ENCODE results near the gene GID4.

The GID4 gene

GRCh38 chr17:18099516-18099915 is 60.3 kb downstream of the GID4 start:
- FAIRE-seq, result no peak
- no peak for DNase-seq (ENCODE audit: low spot score)

DNA sequence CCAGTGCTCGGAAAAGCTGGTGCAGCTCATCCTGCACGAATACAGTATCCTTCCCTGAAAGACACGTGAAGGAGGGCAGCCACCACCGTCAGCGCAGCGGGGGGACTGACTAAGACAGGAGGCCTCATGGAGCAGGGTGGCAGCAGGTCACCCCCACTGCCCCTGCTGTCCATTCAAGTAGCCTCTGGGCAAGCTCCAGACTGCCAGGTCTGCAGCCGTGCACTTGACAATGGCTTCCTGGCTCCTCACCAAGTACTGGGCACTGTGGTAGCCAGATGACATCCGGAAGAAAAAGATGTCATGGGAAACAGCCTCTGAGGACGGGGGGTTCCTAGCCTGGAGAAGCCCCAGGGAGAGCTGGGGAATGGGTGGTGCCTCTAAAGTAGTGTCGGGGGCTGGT is 61.4 kb downstream of the GID4 start:
- FAIRE-seq (no peak), DNase-seq (ENCODE audit: low spot score) (no peak)

- FAIRE-seq (no peak), DNase-seq (ENCODE audit: low spot score) (no peak)
Measured at GRCh38 chr17:18101828-18102227, 62.6 kb downstream of the GID4 start.

GRCh38 chr17:18102640-18103039 is 63.4 kb downstream of the GID4 start:
- FAIRE-seq (no peak), DNase-seq (ENCODE audit: low spot score) (no peak)

GRCh38 chr17:18105027-18105426 is 65.8 kb downstream of the GID4 start:
- DNase-seq (ENCODE audit: low spot score), result no peak
- FAIRE-seq, result no peak

GRCh38 chr17:18105595-18105994 is 66.4 kb downstream of the GID4 start:
- no peak for DNase-seq (ENCODE audit: low spot score)
- FAIRE-seq, result no peak

DNA sequence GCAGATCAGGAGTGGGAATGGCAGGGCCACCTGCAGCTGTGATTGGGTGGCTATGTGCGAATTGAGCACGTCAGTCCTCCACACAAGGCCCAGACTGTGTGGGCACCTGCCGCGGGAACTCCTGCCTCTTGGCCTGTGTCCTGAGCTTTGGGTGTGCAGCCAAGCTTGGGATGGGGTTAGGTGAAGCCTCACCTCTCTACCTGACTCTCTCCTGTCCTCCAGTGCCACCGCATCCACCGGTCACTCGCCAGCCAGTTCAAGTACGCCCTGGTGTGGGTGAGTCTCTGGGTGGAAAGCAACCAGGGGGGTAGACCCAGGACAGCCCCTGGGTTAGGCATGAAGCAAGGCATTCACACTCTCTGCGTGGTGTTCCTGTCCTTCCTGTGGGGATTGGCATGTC is 67.0 kb downstream of the GID4 start:
- FAIRE-seq, result no peak
- DNase-seq (ENCODE audit: low spot score), result no peak

DNA sequence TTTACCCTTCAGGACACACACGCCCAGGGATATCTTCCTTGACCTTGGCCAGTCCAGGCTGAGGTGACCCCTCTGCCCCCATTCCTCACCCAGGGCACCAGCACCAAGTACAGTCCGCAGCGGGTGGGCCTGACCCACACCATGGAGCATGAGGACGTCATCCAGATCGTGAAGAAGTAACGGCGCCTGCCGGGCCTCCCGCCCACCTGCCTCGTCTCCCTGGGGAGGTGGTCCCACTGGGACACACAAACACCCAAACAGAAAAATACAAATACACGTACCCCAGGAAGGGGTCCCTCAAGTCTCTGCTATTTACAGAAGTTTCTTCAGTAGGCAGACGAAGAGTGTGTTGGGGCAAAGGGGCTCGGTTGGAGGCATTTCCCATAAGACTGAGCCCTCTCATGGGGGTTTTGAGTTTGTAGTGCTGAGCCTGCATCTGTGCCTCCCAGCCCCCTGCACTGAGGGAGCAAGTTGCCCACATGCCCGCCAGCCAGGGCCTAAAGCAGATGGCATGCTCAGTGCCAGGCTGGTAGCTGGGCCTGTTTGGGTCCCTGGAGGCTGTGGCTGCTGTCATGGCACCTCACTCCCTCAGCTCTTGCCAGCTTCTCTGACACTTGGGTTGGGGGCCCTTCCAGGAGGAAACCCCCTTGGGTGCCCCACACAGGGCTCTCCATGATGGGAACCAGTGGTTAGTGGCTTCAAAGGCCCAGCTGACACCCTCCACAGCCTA is 68.0 kb downstream of the GID4 start:
- DNase-seq (ENCODE audit: low spot score), result no peak
- FAIRE-seq, result no peak

- FAIRE-seq, result no peak
- DNase-seq (ENCODE audit: low spot score), result no peak
Measured at GRCh38 chr17:18107971-18108370, 68.8 kb downstream of the GID4 start.

GRCh38 chr17:18108401-18109312 is 69.4 kb downstream of the GID4 start, which contains the start of gene MYO15A:
MYO15A (plus strand) TSS chr17:18108756; CDS start chr17:18118801, 10,045 bp downstream.
- no peak for DNase-seq (ENCODE audit: low spot score)
- no peak for FAIRE-seq

DNA sequence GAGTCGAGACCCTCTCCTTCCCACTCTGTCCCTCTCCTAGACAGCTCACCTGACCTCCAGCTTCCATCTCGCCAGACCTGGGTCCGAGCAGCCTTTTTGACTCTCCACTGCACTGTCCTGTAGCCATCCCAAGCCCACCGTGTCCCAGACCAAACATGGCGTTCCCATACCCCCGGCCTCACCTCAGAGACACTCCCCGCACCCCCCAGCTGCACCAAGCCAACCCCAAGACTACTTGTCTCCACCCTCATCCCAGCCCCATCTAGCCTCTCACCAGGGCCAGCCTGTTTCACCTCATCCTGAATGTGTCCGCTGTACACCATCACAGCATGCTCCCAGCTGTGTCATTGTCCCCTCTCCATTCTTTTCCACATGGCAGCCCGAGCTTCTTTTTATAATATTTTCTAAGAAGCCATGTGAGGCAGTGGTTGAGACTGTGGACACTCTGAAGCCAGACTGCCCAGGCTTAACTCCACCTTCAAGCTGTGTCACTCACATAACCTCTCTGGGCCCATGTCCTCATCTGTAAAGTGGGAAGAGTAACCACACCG is 70.8 kb downstream of the GID4 start:
- DNase-seq (ENCODE audit: low spot score) (no peak), FAIRE-seq (no peak)

GRCh38 chr17:18110636-18111145 is 71.5 kb downstream of the GID4 start:
- FAIRE-seq (no peak), DNase-seq (ENCODE audit: low spot score) (no peak)

- no peak for DNase-seq (ENCODE audit: low spot score)
- no peak for FAIRE-seq
Measured at GRCh38 chr17:18111330-18111971, 72.2 kb downstream of the GID4 start.

DNA sequence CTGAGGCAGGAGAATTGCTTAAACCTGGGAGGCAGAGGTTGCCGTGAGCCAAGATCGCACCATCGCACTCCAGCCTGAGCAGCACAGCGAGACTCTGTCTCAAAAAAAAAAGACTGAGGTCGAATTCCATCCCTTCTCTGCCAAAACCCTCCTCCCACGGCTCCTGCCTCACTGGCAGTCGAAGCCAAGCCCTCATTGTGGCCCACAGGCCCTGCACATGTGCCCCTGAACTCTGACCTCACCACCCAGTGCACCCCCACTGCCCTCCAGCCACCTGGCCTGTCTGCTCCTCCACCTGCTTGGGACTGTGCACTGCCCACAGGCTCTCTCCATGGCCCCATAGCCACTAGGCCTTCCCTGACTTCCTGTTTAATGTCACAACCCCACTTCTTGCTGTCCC is 76.3 kb downstream of the GID4 start:
- FAIRE-seq (no peak), DNase-seq (ENCODE audit: low spot score) (no peak)

DNA sequence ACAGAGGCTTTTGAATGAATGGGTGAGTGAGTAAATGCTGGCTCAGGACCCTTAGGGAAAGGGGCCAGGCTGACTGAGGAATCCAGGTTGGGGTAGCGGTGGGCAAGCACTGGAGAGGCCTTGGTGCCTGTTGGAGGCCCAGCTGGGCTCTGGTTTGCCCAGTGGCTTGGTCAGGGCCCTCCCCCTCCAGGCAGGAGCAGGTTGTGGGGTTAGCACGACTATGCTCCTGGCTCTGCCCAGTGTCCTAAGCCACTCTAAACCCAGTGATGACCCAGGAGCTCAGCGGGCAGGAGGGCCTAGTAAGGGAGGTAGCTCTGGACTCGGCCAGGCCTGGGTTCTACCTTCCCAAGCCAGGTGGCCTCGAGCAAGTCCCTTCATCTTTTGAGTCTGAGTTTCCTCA is 76.9 kb downstream of the GID4 start:
- no peak for DNase-seq (ENCODE audit: low spot score)
- FAIRE-seq, result no peak

- DNase-seq (ENCODE audit: low spot score), result no peak
- no peak for FAIRE-seq
Measured at GRCh38 chr17:18117533-18117932, 78.3 kb downstream of the GID4 start.
